DMS 273 treated with DMSO at 0.1 percent for 48 hours (cell line): ENCODE data around the gene HCST.
"Not testable (repeated sequence)": the region's sequence is repeated elsewhere in the genome, so short reads cannot be mapped to it uniquely, and the experiment has no call there.

Source experiments
- DNase-seq: peaks from one replicate; lab custom pipeline; 2025; lab: John Stamatoyannopoulos, UW

The HCST gene

DNA sequence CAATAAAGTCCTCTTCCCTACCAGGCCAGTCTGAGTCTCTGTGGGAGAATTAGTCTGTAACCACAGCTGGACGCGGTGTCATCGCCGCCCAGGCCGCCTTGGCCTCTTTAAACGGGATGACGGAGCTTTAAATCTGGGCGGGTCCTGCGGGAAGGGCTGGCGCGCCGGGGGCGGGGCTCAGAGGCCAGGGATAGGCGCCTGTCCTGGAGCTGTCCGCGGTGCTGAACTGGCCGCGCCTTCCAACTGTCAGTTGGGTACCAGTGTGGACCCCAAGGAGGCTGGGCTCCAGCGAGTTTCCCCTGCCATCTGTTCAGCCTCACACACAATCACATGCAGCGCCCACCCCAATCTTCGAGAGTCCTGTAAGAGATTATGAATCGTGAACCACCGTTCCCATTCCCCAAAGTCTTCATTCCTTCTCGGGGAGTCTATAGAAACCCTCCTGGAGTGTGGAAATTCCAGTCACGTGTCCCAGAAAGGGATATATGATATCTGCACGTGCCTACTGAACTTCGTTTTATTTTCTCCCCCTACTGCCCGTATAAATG, 22.5 kb upstream of the HCST start:
- DNase-seq = peak; percentile 41

DNA sequence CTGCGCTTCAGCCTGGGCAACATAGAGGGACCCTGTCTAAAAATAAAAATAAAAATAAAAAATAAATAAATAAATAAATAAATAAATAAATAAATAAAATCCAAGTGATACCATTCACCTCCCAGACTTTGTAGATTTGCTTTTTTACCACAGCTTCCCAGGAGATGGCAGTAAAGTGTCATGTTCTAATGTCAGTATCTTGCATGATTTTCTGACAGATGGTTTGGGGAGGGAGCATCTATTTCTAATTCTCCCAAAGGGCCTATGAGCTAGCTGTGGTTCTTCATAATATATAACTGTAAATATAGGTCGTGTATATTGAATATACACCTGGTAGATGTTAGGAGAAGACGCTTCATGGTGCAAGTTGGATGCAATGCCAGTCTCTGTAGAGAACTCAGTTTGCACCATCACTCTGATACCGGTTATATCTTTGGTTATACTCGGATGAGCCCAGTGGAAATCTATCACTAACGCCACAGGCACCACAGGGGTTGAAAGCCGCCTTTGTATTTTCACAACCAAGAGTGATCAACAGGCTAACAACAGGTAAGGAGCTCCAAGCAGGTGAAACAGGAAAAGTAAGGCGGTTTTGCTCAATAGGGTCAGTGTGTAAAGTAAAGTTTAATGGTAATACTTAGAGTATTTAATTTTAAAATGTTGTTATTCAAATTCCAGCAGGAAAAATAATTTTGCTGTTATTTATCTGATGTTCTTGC, 20.1 kb upstream of the HCST start:
- DNase-seq = peak; percentile 71

DNA sequence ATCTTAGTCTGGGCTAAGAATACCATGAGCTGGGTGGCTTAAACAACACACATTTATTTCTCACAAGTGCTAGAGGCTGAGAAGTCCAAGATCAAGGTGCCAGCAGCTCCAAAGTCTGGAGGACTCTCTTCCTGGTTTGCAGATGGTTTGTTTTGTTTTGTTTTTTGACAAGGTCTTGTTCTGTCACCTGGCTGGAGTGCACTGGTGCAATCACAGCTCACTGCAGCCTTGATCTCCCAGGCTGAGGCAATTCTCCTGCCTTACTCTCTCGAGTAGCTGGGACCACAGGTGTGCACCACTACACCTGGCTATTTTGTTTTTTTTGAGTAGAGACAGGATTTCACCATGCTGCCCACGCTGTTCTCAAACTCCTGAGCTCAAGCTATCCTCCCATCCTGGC, 18.4 kb upstream of the HCST start:
- DNase-seq = no peak

DNA sequence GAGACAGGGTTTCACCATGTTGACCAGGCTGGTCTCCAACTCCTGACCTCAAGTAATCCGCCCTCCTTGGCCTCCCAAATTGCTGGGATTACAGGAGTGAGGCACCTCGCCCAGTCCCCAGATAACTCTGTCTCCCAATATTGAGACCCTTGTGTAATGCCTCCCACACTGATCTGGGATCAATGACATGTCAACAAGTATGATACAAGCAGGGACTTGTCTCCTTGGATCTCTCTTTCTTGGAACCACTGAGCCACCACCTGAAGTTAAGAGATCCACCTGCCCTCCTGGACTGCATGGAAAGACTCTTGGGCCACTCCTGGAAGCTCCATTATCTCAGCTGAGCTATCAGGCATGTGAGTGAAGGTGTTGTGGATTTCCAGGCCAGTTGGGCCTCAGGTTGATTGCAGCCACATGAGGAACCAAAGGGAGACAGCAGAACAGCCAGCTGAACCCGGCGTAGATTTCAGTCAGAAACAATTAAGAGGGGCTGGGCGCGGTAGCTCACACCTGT, 17.0 kb upstream of the HCST start:
- no peak for DNase-seq

DNA sequence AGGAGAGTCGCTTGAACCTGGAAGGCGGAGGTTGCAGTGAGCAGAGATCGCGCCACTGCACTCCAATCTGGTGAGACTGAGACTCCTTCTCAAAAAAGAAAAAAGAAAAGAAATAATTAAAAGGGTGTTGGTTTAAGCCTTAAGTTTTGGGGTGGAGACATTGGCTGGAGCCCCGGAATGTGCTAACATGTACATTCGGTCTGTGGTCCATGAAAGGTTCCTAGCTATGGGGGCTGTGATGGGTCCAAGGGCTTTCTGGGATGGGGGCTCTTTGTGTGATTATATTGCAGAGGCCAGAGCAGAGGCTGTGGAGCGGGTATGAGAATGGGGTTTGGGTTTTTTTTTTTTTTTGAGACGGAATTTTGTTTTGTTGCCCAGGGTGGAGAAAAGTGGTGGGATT, 16.4 kb upstream of the HCST start:
- DNase-seq = no peak

DNA sequence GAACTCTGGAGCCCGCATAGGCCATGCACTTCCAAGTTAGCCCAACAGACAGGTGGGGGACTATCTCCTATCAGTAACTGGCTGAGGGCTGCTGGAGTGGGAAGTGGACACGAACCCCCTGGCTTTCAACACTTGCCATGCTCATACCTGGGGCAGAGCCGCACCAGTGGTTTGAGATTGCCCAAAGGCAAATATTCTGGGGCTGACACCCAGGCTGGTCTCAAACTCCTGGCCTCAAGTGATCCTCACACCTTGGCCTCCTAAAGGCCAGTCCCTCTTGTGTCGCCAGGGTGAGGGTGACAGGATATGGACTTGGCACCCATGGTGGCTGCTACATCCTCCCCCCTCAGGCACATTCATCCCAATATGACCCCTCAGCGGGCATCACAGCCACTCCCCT, 15.1 kb upstream of the HCST start:
- DNase-seq = no peak

DNA sequence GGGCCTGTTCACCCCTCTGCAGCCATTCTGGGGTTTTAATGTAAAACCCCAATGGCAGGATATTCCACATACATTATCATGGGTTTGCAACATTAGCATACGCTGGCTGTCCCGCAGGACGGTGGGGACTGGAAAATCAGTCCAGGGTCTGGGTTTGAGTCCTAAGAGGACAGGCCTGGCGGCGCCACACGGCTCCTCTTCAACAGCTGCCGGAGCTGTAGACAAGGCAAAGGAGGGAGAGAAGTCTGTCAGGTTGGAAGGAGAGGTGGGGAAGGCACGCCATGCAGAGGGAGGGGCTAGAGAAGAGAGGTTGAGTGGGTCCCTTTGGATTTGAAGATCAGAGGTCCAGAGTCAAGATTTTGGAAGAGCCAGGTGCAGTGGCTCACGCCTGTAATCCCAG, 13.9 kb upstream of the HCST start:
- DNase-seq = no peak

DNA sequence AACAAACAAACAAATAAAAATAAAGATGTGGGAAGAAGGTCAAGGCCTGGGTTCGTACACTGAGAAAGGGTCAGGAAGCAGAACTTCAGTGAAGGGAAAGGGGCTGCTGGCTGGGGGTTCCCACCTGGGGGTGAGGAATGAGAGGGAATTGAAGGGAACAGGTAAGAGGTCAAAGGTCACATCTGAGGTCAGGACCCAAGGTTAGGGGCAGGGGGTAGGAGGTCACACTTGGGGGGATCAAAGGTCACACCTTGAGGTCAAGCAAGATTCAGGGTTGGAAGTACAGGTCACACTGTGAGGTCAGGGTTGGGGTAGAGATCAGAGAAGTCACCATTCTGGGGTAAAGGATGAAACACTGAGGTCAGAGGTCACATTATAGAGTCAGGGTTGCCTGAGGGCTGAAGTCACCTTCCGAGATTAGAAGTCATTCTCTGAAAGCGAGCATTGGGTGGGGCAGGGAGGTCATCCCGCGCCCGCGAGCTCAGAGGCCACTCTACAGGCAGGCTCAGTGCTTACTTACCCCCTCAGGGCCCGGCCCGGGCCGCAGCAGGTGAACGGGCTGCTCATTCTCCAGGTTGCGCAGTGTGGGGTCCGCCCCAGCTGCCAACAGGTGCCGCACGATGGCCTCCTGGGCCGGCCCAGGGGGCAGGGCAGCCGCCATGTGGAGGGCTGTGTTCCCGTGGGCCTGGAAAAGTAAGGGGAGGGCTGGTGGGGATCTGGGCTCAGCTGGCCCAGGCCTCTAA, 12.8 kb upstream of the HCST start:
- DNase-seq = no peak

DNA sequence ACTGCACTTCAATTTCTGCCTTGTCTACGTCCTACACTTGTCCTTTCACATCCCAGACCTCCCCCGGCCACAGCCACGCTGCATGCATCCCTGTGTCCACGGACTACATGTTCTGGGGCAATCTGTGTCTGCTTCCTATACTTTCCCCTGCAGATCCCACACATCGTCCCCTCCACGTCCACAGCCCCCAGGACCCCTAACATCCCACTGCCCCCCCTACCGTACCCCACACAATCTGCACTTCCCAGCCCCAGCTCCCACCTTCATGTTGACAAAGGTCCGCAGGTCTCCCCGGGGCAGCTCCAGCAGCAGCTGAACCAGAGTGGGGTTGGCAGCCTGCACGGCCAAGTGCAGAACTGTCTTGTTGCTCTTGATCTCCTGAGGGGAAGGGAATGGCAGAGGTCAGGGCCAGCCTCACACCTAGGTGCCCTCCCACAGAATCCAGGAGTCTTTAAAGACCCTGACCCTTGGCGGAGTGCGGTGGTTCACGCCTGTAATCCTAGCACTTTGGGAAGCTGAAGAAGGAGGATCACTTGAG, 12.1 kb upstream of the HCST start:
- DNase-seq = no peak

DNA sequence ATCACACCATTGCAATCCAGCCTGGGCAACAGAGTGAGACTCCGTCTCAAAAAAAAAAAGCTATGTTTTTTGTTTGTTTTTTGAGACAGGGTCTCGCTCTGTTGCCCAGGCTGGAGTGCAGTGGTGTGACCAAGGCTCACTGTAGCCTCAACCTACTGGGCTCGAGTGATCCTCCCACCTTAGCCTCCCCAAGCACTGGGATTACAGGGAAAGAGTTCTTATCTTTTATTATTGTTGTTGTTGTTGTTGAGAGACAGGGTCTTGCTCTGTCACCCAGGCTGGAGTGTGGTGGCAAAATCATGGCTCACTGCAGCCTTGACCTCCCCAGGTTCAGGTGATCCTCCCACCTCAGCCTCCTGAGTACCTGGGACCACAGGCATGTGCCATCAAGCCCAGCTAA, 10.5 kb upstream of the HCST start:
- DNase-seq = not testable (repeated sequence)

DNA sequence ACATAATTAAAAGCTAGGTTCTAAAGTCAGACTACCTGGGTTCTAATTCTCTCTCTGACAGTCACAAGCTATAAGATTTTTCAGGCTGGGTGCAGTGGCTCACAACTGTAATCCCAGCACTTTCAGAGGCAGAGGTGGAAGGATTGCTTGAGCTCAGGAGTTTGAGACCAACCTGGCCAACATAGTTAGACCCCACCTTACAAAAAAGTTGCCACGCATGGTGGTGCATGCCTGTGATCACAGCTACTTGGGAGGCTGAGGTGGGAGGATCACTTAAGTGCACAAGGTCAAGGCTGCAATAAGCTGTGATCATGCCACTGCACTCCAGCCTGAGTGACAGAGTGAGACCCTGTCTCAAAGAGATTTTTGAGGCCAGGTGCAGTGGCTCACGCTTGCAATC, 8.0 kb upstream of the HCST start:
- no peak for DNase-seq

DNA sequence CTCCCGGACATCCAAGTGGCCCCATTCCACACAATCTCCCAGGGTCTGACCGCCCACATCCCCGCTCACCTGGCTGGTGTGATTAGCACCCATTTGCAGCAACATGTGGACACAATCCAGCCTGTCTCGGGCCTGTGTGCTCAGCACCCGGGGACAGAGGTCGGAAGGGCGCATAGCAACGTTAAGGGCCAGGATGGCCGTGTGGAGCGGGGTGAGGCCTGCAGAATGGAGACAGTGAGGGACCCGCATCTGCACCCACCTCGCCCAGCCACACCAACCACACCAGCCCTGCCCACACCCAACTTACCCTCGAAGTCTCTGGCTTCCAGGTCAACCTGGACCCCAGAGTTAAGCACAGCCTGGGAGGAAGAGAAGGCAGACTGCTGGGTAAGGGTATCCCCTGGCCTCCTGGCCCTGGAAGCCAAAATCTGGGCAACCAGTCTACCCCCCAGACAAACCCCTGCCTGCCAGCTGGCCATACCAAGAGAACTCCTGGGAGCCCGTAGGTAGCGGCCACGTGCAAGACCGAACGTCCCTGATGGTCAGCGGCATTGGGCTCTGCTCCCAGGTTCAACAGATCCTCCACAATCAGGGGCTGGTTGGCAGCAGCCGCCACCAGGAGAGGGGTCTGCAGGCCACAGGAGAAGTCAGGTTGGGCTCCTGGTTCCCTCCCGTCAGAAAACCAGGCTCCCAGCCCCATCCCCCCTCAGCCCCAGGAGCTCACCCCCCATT, 6.3 kb upstream of the HCST start:
- no peak for DNase-seq

DNA sequence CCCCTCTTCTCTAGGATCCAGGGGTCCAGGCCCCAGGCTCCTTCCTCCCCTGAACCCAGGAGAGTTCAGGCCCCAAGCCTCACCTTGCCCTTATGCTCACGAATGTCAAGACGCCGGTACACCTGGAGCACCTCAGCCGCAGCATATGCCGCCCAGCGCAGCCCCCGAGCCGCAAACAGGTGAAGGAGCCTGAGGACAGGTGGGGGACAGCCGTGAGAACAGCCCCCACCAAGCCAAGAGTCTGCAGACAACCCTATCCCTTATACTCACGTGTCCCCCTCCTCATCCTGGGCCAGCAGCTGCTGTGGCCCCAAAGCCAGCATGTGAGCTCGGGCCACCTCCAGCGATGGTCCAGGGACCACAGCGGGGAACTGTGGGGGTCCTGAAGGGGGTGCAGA, 5.7 kb upstream of the HCST start:
- DNase-seq = no peak

DNA sequence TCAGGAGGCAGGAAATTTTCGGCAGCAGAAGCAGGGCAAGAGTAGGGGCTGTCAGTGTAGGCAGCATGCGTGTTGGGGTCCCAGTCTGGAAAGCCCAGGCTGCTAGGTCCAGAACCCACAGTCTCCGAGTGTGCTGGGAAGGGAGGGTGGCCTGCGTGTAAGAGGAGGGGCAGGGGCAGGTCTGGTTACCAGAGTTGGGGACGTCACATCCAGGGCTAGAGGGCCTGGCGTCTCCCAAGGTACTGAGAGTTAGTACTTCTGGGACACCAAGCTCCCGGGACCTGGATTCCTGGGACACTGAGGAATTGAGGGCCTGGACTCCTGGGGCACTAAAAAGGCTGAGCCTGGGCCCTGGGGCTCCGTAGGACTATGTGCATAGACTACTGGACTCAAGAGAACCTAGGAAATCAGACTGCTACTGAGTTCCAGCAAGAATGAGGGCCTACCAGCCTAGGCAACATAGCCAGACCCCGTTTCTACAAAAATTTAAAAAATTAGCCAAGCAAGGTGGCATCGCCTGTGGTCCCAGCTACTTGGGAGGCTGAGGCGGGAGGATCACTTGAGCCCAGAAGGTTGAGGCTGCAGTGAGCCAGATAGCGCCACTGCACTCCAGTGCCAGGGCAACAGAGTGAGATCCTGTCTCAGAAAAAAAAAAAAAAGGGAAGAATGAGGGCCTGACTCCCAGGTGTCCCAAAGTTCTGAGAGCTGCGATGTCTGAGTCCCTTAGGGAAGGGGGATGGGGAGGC, 4.5 kb upstream of the HCST start:
- DNase-seq = no peak

DNA sequence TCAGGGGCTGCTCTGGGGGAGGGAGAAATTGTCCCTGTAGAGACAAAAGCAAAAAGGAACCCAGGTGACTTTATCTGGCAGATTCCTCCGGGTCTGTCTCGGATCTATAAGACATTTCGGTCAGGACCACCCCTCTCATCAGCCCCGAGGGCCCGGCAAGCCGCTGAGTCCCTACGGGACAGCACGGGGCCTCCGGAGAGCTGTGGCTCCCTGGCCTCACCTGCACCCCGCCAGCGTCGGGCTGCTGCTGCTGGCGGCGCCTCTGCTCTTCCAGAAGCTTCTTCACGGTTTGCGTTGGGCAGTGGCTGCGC, 3.9 kb upstream of the HCST start:
- DNase-seq = no peak

DNA sequence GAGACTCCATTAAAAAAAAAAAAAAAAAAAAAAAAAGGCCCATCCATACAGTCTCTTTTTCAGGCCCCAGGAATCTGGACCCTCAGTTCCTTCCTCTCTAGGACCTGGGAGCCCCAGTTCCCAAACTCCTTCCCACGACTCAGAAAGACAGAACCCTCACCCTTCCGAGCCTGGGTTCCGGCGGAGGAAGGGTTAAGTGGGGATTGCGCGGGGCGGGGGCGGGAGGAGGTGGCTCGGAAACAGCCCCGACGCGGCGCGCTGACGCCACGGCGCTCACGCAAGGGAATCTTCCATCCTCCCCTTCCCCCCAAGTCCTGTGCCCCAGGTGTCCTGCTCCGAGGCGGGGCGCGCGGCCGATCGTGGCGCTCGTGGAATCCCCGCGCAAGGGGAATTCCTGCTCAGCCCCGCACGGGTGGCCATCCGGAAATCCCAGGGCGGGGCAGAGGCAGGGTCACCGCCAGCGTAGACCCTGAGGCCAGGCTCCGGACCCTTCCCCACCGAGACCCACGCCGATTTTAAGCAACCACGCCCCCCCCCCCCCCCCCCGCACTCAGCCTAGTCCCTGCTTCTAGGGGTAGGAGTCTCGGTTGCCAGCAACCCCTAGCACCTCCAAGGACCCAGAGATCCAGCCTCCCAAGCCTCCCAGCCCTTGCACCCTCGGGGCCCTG, 2.6 kb upstream of the HCST start:
- peak; percentile 7 for DNase-seq

DNA sequence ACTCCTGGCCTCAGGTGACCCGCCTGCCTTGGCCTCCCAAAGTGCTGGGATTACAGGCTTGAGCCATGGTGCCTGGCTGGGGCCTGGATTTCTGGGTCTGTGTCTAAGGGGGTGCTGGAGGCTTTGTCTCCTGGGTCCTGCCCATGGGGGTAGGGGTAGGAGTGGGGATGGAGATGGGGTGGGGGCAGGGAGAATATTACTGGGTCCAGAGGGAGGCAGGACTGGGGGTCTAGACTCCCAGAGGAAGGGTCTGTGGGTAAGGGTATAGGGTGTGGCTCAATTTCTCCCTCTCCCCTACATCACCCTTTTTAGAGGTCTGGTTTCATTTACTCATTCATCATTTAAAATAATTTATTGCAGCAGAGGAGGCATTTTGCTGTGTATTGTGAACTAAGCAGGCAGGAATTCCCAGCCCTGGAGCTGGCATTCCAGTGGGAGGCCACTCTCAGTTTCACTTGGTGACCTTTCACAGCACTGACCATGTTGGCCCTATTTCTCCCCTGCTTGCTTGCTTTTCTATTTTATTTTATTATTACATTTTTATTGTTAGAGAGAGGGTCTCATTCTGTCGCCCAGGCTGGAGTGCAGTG, 1.2 kb upstream of the HCST start:
- no peak for DNase-seq

DNA sequence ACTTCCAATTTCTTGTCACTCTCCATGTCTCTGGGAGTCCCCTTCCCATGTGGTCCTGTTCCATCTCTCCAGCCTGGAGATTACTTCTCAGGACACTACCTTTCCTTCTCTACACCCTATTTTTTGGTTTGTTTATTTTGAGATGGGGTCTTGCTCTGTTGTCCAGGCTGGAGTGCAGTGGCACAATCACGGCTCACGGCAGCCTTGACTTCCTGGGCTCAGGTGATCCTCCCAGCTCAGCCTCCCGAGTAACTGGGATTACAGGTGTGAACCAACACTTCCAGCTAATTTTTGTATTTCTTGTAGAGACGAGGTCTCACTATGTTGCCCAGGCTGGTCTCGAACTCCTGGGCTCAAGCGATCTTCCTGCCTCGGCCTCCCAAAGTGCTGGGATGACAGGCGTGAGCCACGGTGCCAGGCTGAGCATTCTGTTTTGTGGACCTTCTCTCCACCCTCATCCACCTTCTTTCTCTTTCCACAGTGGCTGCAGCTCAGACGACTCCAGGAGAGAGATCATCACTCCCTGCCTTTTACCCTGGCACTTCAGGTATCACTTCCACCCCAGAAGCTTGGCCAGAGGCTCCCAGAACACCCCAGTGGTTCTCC, 644 bp downstream of the HCST start:
- DNase-seq = no peak

DNA sequence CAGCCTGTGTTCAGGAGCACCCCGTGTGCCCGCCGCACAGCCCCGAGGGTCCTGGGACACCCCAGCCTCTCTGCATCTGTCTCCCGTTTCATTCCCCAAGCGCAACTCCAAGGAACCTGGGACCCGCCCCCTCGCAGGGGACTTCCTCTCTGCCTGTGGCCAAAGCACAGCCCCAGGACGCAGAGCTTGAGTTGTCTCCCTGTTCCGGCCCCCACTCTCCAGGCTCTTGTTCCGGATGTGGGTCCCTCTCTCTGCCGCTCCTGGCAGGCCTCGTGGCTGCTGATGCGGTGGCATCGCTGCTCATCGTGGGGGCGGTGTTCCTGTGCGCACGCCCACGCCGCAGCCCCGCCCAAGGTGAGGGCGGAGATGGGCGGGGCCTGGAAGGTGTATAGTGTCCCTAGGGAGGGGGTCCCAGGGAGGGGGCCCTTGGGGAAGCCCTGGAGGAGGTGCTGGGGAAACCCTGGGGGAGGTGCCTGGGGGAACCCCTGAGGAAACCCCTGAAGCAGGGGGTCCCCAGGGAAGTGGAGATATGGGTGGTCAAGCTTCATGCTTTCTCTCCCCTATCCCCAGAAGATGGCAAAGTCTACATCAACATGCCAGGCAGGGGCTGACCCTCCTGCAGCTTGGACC, 1.3 kb downstream of the HCST start:
- DNase-seq = no peak
